H1 (cell line): ENCODE results near the gene E2F3. TPM values are rescaled to one million over a fixed set of nuclear protein-coding genes. Genes with fewer than 3 reads are reported as not detected.

Source experiments
- KDM1A ChIP-seq: fragments of 200-600, 300-600 bp; sonication (generic); IDR thresholded peaks from 2 replicates; pipeline ENCODE4 v1.7.1; 2016; ENCODE audit warnings: mild to moderate bottlenecking, low read length, borderline replicate concordance
- MAFK ChIP-seq: IDR thresholded peaks from 2 replicates; pipeline ENCODE4 v1.6.1; 2012; ENCODE audit warnings: low read depth, mild to moderate bottlenecking, improper control_type of control experiment, low read length
- RBBP5 ChIP-seq: IDR thresholded peaks from 2 replicates; pipeline ENCODE4 v1.7.1; 2012; ENCODE audit warnings: low read depth, mild to moderate bottlenecking, inconsistent platforms, low read length, moderate library complexity, borderline replicate concordance
- SIRT6 ChIP-seq: IDR thresholded peaks from one replicate; pipeline ENCODE4 v1.7.1; 2012; ENCODE audit warnings: low read length, inconsistent platforms
- SP1 ChIP-seq: IDR thresholded peaks from 2 replicates; pipeline ENCODE4 v1.6.1; 2011; ENCODE audit warnings: low read depth, low read length
- ZNF274 ChIP-seq: IDR thresholded peaks from 2 replicates; pipeline ENCODE4 v1.7.0; 2012; ENCODE audit warnings: low read length, borderline replicate concordance; ENCODE audit errors: extremely low read depth
- polyA plus RNA-seq, 7 experiments: library from polyadenylated mRNA; depleted of rRNA in 3 of 7; stranded (reverse) in 5 of 7; unstranded in 2 of 7; fragments of >200 nt in 5 of 7; fragments of 200-250 nt in 2 of 7; gene quantifications; 1 replicate in 5 of 7; 2 replicates in 1 of 7; 4 replicates in 1 of 7; pipeline versions ENCODE4 v1.2.1 to v1.2.3, GENCODE V29; 2011 to 2013; ENCODE audit warnings: missing spikeins in 2 of 7, mixed read lengths in 2 of 7
- total RNA-seq: library from RNA; stranded (reverse); fragmentation: NEBNext Ultra II Directional; extraction: Animal tissue kit (Norgen Biotek cat#: 25700); gene quantifications from 2 replicates; pipeline ENCODE4 v1.2.1, GENCODE V29; 2021

E2F3 gene
- total and polyA plus RNA-seq, 2 of the 8 experiments (the other 6 are each of a cell fraction or from before 2014, with no cell fraction given), result 14.9 to 42.2 TPM

DNA sequence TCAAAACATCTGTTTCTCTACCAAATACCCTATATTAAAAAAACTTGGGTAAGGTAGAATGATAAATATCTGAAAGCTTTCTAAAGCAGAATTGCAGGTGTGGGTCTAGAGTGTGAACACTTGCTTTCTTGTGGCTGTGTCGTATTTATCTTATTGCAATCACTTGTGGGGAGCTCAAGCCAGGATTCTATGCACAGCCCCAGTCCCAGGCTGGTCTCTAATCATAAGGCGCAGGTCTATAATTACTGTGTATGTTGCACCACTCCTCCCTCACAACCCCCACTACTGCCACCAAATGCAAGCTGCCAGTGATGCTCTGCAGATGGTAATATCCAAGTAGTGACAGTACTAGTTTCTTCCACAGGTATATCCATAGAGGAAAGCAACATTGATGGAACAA, 2.2 kb upstream of the E2F3 start (continued):
- TF ChIP-seq MAFK (no peak), KDM1A (no peak), RBBP5 (no peak), SP1 (no peak), ZNF274 (no peak), SIRT6 (no peak)
